CD4-positive, alpha-beta memory T cell (primary cell): ENCODE measurements around the gene TSEN15. TPM values are rescaled to one million over a fixed set of nuclear protein-coding genes. Genes with fewer than 3 reads are reported as not detected.
"Not testable (repeated sequence)": the region's sequence is repeated elsewhere in the genome, so short reads cannot be mapped to it uniquely, and the experiment has no call there.

Source experiments
- CTCF ChIA-PET: fragments of 350-600 bp; sonication (Branson Sonifier 250); formaldehyde crosslinking; loops from one replicate; lab custom pipeline; 2021; ENCODE audit warnings: inconsistent platforms; ENCODE audit not compliant: partially characterized antibody; lab: Charles Lee
- POLR2A ChIA-PET: fragments of 350-600 bp; sonication (Branson Sonifier 250); formaldehyde crosslinking; loops from one replicate; lab custom pipeline; 2021; ENCODE audit not compliant: partially characterized antibody; lab: Charles Lee
- DNase-seq, 5 donors: peaks; one replicate each; pipeline versions ENCODE4 v3.0.0 to v3.0.0-alpha.2; 2020 to 2022; ENCODE audit warnings: mixed read lengths in 1 of 5
- H3K27ac ChIP-seq: one replicate; pipeline ENCODE4 v1.7.0; 2013; ENCODE audit warnings: low read depth, low read length
- H3K27me3 ChIP-seq: 2 replicates; pipeline ENCODE4 v1.7.0; 2013; ENCODE audit warnings: mild to moderate bottlenecking, low read length, moderate library complexity; ENCODE audit not compliant: insufficient read depth
- H3K36me3 ChIP-seq: 2 replicates; pipeline ENCODE4 v1.7.0; 2013; ENCODE audit warnings: mild to moderate bottlenecking, low read length, moderate library complexity; ENCODE audit not compliant: insufficient read depth
- H3K4me1 ChIP-seq: 2 replicates; pipeline ENCODE4 v1.7.0; 2013; ENCODE audit warnings: mild to moderate bottlenecking, low read length, moderate library complexity; ENCODE audit not compliant: insufficient read depth
- H3K4me3 ChIP-seq, 2 donors: one replicate each; pipeline ENCODE4 v1.7.0; 2013; ENCODE audit warnings: low read length in 2 of 2, mild to moderate bottlenecking in 1 of 2
- H3K9me3 ChIP-seq, 2 donors: one replicate each; pipeline ENCODE4 v1.7.0; 2013; ENCODE audit warnings: low read length in 2 of 2, control low read depth in 1 of 2; ENCODE audit not compliant: control insufficient read depth in 1 of 2
- H3K27ac Mint-ChIP-seq, 7 donors: one replicate each; pipeline ENCODE4 v1.8.0; 2020 to 2021; ENCODE audit warnings: mixed read lengths in 7 of 7, mild to moderate bottlenecking in 6 of 7, inconsistent platforms in 3 of 7, moderate library complexity in 3 of 7
- H3K27me3 Mint-ChIP-seq, 2 donors: one replicate each; pipeline ENCODE4 v1.8.0; 2020 to 2021; ENCODE audit warnings: mixed read lengths in 2 of 2
- H3K36me3 Mint-ChIP-seq, 2 donors: one replicate each; pipeline ENCODE4 v1.8.0; 2020 to 2021; ENCODE audit warnings: mixed read lengths in 2 of 2, inconsistent platforms in 1 of 2, mild to moderate bottlenecking in 1 of 2
- H3K4me1 Mint-ChIP-seq, 4 donors: one replicate each; pipeline ENCODE4 v1.8.0; 2020 to 2021; ENCODE audit warnings: mixed read lengths in 4 of 4, mild to moderate bottlenecking in 1 of 4
- H3K4me3 Mint-ChIP-seq, 8 donors: one replicate each; pipeline ENCODE4 v1.8.0; 2020 to 2021; ENCODE audit warnings: mixed read lengths in 8 of 8, mild to moderate bottlenecking in 7 of 8, moderate library complexity in 6 of 8, inconsistent platforms in 3 of 8
- H3K9me3 Mint-ChIP-seq, 8 donors: one replicate each; pipeline ENCODE4 v1.8.0; 2020 to 2021; ENCODE audit warnings: mixed read lengths in 8 of 8, mild to moderate bottlenecking in 5 of 8, inconsistent platforms in 3 of 8, moderate library complexity in 1 of 8
- intact Hi-C: fragments of 100-400 bp; cut with micrococcal nuclease; formaldehyde crosslinking; loops from one replicate; pipeline ENCODE4 v1.15.1; 2023
- polyA plus RNA-seq, 2 donors: library from polyadenylated mRNA; unstranded; fragments of 300-500 nt; fragmentation: Illumina TruSeq; gene quantifications; one replicate each; pipeline ENCODE4 v1.2.3, GENCODE V29; 2021
- total RNA-seq, 2 experiments: library from RNA; stranded (reverse); gene quantifications; one replicate each; pipeline ENCODE4 v1.2.3, GENCODE V29; 2021

The TSEN15 gene
- total and polyA plus RNA-seq, 4 experiments from 2014 or later, result 34.0 to 74.7 (median 47.7) TPM

DNA sequence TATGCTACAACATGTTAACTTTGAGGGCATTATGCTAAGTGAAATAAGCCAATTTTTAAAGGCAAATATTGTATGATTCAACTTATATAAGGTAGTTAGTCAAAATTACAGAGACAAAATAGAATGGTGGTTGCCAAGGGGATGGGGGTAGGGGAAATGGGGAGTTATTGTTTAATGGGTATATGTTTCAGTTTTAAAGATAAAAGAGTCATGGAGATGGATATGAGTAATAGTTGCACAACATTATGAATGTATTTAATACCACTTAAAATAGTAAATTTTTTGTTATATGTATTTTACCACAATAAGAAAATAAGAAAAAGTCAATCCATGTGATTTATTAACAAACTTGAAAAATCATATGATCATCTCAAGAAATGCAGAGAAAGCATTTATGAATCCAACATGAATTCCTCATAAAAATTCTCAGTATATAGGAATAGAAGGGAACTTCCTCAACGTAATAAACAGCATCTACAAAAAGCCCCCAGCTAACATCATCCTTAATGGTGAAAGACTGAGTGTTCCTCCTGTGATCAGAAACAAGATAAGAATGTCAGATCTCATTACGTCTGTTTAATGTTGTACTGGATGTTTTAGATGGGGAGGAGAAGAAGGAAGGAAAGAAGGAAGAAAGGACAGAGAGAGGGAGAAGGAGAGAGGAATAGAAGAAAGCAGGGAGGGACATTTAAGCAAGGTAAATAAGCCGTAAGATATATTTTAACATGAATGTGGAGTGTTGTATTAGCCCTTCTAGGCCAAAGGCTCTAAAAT, 6.7 kb upstream of the TSEN15 start:
- no peak overlapping the region for H3K4me3 Mint-ChIP-seq
- H3K9me3 Mint-ChIP-seq, result no peaks in the 10 kb centered on the region
- POLR2A ChIA-PET, result no interaction called here
- peaks cover under 1% of the 10 kb centered on the region for H3K27me3 ChIP-seq
- H3K4me1 ChIP-seq, result no peaks in the 10 kb centered on the region
- no peaks in the 10 kb centered on the region for H3K36me3 ChIP-seq
- no peak overlapping the region for H3K27ac Mint-ChIP-seq
- no peaks in the 10 kb centered on the region for H3K9me3 ChIP-seq
- no peak overlapping the region for H3K27ac ChIP-seq
- no peaks in the 10 kb centered on the region for H3K36me3 Mint-ChIP-seq
- no peak overlapping the region for H3K4me3 ChIP-seq
- no peak for DNase-seq
- peaks cover 20 to 22% of the 10 kb centered on the region in 2 donors for H3K27me3 Mint-ChIP-seq
- CTCF ChIA-PET, result no interaction called here
- no peaks in the 10 kb centered on the region for H3K4me1 Mint-ChIP-seq
- intact Hi-C loops, result no loop called here

DNA sequence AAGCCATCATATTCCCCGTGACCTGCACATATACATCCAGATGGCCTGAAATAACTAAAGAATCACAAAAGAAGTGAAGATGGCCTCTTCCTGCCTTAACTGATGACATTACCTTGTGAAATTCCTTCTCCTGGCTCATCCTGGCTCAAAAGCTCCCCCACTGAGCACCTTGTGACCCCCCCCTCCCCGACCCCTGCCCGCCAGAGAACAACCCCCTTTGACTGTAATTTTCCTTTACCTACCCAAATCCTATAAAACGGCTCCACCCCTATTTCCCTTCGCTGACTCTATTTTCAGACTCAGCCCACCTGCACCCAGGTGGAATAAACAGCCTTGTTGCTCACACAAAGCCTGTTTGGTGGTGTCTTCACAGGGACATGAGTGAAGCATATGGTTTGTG, 4.0 kb upstream of the TSEN15 start:
- H3K4me3 Mint-ChIP-seq, intact Hi-C loops, POLR2A ChIA-PET, H3K36me3 Mint-ChIP-seq, CTCF ChIA-PET, H3K27me3 ChIP-seq, H3K36me3 ChIP-seq, H3K27ac Mint-ChIP-seq, DNase-seq, H3K9me3 ChIP-seq, H3K27ac ChIP-seq, H3K4me3 ChIP-seq, H3K9me3 Mint-ChIP-seq: not testable (repeated sequence)
- Mint-ChIP-seq H3K4me1 (peaks cover 11 to 23% (median 18%) of the 10 kb centered on the region in 4 donors), H3K27me3 (peaks cover 8 to 14% of the 10 kb centered on the region in 2 donors)
- H3K4me1 ChIP-seq, result peaks cover 14% of the 10 kb centered on the region

DNA sequence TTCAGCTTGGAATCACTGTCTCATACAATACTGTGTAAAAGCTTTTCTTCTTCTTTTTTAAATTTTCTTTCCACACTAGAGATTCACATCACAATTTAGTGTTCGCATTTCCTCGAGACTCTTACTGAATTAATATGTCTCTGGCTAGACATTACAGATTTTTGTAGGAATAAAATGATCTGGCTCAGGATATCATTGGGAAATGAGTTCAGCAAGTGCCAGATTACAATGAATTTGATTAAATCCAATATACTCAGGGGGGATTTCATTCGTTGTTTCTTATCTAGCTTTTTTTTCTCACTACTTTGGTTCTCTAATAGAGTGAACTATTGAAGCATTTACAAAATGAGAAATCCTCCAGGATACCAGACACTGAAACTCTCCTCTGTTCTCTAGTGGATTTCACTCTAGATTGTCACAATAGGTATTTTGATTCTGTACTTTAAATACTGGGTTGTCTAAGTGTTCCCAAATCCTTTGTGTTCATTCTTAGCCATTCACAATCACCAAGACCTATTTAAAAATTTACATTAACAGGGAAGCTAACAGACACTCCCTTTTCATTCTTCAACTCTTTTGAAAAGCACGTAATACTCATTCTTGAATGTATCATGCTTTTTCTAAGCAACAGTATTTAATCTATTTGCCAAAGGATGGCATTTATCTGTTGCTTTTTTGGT, 2.8 kb upstream of the TSEN15 start:
- Histone ChIP-seq H3K9me3 (no peaks in the 10 kb centered on the region), H3K4me3 (no peak overlapping the region), H3K36me3 (peaks cover 4% of the 10 kb centered on the region), H3K27ac (no peak overlapping the region), H3K27me3 (no peaks in the 10 kb centered on the region), H3K4me1 (peaks cover 25% of the 10 kb centered on the region)
- Mint-ChIP-seq H3K27me3 (peaks cover 0 to 5% of the 10 kb centered on the region in 2 donors), H3K36me3 (peaks cover 0 to 9% of the 10 kb centered on the region in 2 donors), H3K27ac (no peak overlapping the region), H3K4me1 (peaks cover 18 to 32% (median 24%) of the 10 kb centered on the region in 4 donors), H3K9me3 (no peaks in the 10 kb centered on the region), H3K4me3 (no peak overlapping the region)
- no peak for DNase-seq
- ChIA-PET POLR2A (no interaction called here), CTCF (no interaction called here)
- intact Hi-C loops, result no loop called here

DNA sequence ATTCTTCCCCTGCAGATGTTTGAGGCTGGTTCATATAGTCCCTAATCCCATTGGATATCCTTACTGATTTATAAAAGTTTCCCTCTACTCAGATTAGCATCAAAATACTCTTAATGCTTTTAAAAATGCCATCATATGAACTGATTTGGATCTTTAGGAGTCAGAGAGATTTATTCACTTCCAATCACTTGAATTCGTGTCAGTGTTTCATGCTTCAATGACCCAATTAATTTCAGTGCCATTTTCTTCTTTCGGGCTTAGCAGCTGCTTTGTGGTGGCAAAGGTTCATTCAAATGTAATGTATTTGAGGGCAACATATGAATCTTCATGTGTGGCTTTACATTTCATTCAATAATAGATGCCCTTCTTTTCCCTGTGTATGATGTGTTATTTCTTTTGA, 2.2 kb upstream of the TSEN15 start:
- H3K4me1 Mint-ChIP-seq, result peaks cover 22 to 38% (median 29%) of the 10 kb centered on the region in 4 donors
- peaks cover 0 to 10% of the 10 kb centered on the region in 2 donors for H3K36me3 Mint-ChIP-seq
- ChIA-PET POLR2A (no interaction called here), CTCF (no interaction called here)
- DNase-seq, result no peak
- H3K27me3 Mint-ChIP-seq, result peaks cover 0 to 5% of the 10 kb centered on the region in 2 donors
- Histone ChIP-seq H3K9me3 (no peaks in the 10 kb centered on the region), H3K27ac (no peak overlapping the region), H3K36me3 (peaks cover 4% of the 10 kb centered on the region), H3K4me1 (peaks cover 31% of the 10 kb centered on the region), H3K27me3 (no peaks in the 10 kb centered on the region), H3K4me3 (no peak overlapping the region)
- no peak overlapping the region for H3K4me3 Mint-ChIP-seq
- intact Hi-C loops, result no loop called here
- no peaks in the 10 kb centered on the region for H3K9me3 Mint-ChIP-seq
- H3K27ac Mint-ChIP-seq, result no peak overlapping the region

DNA sequence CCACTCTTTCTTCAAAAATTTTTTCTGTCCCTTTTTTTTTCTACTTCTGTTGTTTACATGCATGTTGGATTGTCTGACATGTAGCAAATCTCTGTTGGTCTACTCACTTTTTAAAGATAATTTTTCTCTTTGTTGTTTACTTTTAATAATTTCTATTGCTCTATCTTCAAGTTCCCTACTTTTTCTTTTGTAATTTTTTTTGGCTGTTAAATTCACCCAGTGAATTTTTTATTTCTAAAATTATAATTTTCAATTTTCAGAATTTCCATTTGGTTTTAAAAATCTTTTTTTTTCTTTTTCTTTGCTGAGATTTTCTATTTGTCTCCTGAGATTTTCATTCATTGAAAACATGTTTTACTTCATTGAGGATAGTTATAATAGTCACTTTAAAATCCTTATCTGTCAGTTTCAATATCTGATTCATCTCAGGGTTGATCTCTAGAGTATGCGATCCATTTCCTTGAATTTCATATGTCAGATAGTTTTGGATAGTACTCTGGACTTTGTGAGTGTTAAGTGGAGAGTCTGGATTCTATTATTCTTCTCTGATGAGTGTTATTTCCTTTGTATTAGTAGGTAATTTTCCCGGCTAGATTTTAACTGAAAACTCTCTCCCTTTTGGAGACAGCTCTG, 1.6 kb upstream of the TSEN15 start:
- H3K4me1 ChIP-seq, result peaks cover 32% of the 10 kb centered on the region
- Mint-ChIP-seq H3K27ac (peak overlapping the region in 3 of 7 donors; percentile 1 to 89 (median 59)), H3K36me3 (peaks cover 2 to 14% of the 10 kb centered on the region in 2 donors), H3K4me1 (peaks cover 24 to 43% (median 31%) of the 10 kb centered on the region in 4 donors), H3K27me3 (peaks cover 0 to 5% of the 10 kb centered on the region in 2 donors), H3K9me3 (no peaks in the 10 kb centered on the region), H3K4me3 (peak overlapping the region in 7 of 8 donors; percentile 12 to 99 (median 43))
- POLR2A ChIA-PET, result interaction anchor here (1.7 to 3.9 kb wide), 5 partner anchors 8 to 416 kb away, joined by 5 to 53 read pairs (median 11); partner anchors contain the start of gene COLGALT2
- H3K27me3 ChIP-seq, result no peaks in the 10 kb centered on the region
- H3K36me3 ChIP-seq, result peaks cover 4% of the 10 kb centered on the region
- no peak for DNase-seq
- H3K27ac ChIP-seq, result no peak overlapping the region
- CTCF ChIA-PET, result interaction anchor here (1.3 to 2.9 kb wide), 6 partner anchors 13 to 394 kb away, joined by 3 to 53 read pairs (median 8); no protein-coding TSS in a partner anchor
- H3K9me3 ChIP-seq, result no peaks in the 10 kb centered on the region
- H3K4me3 ChIP-seq, result no peak overlapping the region
- intact Hi-C loops, result loop anchor here (2.0 kb wide), 3 partner anchors 13 to 577 kb away; partner anchors contain the start of genes ARPC5, COLGALT2 and SMG7

DNA sequence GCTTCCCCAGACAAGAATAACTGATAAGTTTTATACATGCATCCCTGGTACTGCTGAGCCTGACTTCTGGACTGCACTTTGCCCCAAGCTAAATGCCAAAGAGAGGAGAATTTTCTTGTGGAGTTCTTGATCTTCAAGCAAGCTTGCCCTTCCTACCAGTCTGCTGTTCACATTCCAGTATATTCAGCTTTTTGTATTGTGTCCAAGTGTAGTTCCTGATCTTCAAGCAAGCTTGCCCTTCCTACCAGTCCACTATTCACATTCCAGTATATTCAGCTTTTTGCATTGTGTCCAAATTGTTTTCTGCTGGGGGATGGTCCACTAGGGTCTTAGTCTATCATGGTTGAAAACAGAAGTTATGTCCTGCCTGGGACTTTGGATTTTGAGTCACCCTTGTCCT, 894 bp upstream of the TSEN15 start:
- H3K27ac Mint-ChIP-seq, result peak overlapping the region; percentile 89 to 98 (median 96)
- H3K4me1 ChIP-seq, result peaks cover 32% of the 10 kb centered on the region
- H3K27ac ChIP-seq, result no peak overlapping the region
- peaks cover 4% of the 10 kb centered on the region for H3K36me3 ChIP-seq
- no peaks in the 10 kb centered on the region for H3K9me3 Mint-ChIP-seq
- H3K36me3 Mint-ChIP-seq, result peaks cover 5 to 18% of the 10 kb centered on the region in 2 donors
- no peaks in the 10 kb centered on the region for H3K27me3 ChIP-seq
- H3K4me1 Mint-ChIP-seq, result peaks cover 25 to 46% (median 34%) of the 10 kb centered on the region in 4 donors
- peaks cover 0 to 5% of the 10 kb centered on the region in 2 donors for H3K27me3 Mint-ChIP-seq
- H3K4me3 ChIP-seq, result peak overlapping the region; percentile 88 to 95
- ChIA-PET CTCF (interaction anchor here (1.1 to 2.9 kb wide), 8 partner anchors 14 to 395 kb away, joined by 3 to 53 read pairs (median 6); no protein-coding TSS in a partner anchor), POLR2A (interaction anchor here (1.7 to 3.9 kb wide), 6 partner anchors 8 to 416 kb away, joined by 5 to 53 read pairs (median 12); partner anchors contain the start of gene COLGALT2)
- no peaks in the 10 kb centered on the region for H3K9me3 ChIP-seq
- intact Hi-C loops, result loop anchor here (1.0 to 2.0 kb wide), 4 partner anchors 14 to 578 kb away; partner anchors contain the start of genes ARPC5, COLGALT2 and SMG7
- H3K4me3 Mint-ChIP-seq, result peak overlapping the region; percentile 98 to 99 (median 99)
- DNase-seq, result no peak
